ENCODE results near the gene KIR3DL3.

DNA sequence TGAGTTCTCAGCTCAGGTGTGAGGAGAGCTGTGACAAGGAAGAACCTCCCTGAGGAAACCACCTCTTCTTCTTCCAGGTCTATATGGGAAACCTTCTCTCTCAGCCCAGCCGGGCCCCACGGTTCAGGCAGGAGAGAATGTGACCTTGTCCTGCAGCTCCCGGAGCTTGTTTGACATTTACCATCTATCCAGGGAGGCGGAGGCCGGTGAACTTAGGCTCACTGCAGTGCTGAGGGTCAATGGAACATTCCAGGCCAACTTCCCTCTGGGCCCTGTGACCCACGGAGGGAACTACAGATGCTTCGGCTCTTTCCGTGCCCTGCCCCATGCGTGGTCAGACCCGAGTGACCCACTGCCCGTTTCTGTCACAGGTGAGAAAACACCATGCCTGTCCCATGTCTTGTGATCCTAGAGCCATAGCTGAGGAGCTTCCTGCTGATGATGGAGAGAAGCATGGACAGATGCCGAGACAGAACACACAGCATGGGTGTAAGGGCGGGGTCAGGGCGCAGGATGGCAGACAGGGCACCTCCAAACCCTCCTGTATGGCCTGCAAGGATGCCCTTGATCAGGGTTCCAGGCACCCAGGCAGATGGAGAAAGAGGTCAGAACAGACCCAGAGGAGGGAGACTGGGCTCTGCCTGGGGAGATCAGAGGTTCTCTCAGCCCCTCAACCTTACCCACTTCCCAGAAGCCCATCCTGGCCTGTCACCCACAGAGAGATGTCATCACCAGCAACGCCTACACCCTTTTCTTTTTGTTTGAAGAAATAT is 5.4 kb downstream of the KIR3DL3 start:
- no peak for TF ChIP-seq POLR2A (IDR thresholded peaks at IDR 0.05)
- TF ChIP-seq POLR2AphosphoS5 (IDR thresholded peaks at IDR 0.05) = no peak
- TF ChIP-seq CTCF (IDR thresholded peaks at IDR 0.05) = no peak

Data from stomach (tissue), 4 donors.